GM18498 (cell line): ENCODE data around the gene LPP.

Experiments used
- ATAC-seq: cut with Tn5 transposase; IDR thresholded peaks from one replicate; pipeline ENCODE4 v1.9.1; 2021; ENCODE audit warnings: mild to moderate bottlenecking, moderate library complexity; ENCODE audit not compliant: unreplicated experiment

LPP gene

DNA sequence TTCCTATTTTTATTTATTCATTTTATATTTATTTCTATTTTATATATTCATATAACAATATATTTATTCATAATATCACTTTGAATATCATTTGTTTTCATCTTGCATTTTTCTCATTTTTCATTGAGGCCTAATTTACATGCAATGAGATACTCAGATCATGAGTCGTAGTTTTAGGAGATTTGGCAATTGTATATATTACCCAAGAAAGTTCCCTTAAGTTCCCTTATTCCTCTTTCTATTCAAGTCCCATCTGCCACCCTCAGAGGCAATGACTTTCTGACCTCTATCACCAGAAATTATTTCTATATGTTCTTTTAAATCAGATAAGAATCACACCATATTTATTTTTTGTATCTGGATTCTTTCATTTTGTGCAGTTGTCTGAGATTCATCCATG lies 688.7 kb downstream of the LPP start:
- ATAC-seq, result no peak

DNA sequence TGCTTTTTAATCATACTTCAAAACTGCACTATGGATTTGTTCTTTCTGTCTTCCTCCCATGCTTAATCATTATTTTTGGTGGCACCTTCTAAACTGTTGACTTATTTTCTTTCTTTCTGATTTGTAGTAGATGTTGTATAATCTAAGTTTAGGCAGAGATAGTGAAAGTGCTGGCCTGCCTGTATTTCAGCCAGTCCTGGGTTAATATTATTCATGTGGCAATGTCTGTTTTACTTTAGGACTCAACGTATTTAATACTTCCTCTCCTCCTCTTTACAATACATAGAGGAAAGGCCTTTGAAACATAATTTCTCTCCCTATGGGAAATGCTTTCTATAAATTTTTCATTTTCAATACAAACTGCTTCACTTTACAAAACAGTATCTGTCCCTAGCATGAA lies 690.1 kb downstream of the LPP start:
- no peak for ATAC-seq

DNA sequence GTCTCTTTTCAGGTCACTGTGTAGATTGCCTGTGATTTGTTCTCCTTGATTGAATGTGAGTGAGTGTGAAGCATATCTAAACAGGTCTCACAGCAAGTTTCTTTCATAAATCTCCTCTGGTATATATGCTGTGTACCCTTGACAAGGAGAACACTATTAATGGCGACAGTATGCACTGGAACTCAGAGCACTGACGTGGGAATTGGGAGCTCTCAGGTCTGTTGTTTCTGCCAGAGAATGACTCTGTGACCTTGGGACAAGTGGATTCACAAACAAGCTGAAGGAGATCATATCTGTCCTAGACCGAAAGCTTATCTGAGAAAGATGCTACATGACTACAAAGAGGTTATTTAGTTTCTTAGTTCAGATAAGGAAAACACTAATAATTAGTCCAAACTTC lies 691.6 kb downstream of the LPP start:
- no peak for ATAC-seq

DNA sequence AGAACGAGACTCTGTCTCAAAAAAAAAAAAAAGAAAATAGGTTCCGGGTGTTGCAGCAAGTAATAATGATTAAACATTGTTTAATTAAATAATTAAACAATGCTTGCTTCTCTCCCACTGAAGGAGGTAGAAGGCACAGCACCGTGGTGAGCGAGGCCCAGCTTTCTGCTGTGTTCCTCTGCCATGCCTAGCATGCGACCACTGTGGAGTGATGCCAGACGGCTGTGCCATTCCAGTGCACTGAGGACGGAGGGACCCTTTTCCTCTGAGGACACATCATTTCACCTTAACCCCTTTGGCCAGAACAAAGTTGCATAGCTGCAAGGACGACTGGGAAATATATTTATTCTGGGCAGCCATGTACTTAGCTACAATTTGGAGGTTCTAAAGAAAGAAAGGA lies 695.0 kb downstream of the LPP start:
- no peak for ATAC-seq

DNA sequence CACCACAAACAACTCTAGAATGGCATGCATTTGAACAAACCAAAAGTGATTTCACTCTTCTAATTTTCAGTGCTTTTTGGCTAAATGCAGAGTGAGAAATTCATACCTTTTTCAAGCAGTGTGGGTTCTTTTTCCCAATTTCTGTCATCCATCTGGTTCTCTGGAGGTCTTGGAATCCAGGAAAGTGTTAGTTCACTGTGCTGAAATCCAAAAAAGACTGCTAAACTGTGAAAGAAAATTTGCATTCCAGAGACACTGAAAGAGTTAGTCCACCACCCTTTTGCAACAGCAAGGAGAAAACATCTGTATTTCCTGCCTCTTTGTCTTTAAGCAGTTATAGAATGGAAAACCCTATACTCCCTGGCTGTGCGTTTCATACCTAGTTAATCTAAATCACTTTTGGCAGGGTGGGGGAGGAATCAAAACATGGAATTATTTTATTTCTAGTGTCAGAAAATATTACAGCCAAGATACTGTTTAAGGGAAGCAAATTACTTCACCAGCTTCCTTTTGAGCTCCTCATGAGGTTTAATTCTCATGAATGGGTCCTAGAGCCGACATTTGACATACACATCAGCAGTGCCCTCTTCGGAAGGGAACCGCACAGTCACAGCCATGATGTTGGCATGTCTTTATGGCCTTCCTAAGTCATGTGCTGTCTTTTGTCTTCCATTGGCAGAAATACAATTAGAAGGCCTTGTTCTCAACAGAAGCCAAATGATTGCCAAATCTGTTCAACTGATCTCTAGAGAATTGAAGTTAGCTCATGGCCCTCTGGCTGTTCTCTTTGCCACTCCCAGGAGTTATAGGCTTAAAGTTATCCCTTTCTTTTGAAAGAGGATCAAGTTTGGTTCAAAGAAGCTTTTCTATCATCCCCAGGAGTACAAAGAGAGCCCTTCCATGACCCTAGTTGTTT lies 700.2 kb downstream of the LPP start:
- ATAC-seq, result no peak

DNA sequence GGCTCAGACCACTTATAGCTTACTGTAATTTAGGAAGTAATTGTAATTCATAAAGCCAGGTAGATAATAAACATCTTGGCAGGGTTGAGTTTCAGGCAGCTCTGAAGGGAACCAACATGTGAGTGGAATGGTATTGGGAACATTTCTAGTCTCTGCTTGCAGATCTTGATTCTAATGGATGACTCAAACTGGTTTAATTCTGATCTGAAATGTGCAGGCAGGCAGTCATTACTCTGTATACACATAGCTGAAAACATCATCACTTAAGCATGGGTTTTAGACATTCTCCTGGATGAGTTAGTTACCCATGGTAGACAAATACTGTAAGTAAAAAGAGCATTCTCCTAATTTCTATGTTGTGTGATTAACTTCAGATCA lies 700.8 kb downstream of the LPP start:
- ATAC-seq, result no peak

DNA sequence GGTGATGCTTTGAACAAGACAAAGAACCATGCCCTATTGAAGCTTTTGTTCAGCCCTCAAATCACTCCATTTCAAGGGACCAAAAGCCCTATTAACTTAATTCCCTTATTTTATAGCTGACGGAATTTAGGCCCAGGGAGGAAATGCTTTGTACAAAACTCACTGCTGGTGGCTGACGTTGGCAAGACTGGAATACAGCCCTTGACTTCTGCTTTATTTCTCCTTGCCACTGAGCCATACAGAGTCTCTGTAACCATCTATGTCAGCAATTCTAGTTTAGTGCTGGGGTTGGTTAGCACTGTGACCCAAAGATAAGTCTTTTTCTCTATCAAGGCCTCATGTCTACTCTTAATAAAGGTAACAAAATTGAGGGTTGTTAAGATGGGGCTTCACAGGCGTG lies 701.7 kb downstream of the LPP start:
- no peak for ATAC-seq

DNA sequence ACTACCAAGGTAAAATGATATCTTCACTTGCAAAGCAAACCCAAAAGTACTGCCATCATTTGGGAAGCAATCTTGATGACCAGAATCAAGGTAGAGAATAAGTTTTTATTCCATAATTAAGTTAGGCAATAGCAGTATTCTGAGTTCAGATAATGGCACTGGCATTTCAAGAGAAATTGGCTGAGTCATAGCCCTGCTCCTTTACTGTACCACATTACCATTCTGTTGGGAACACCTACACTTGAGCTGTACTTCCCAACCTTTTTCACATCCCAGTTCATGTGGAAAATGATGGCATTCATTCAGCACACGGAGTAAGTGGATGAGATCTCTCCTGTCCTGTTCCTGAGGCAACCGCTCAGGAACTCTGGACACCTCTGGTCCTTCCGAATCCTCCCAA lies 706.2 kb downstream of the LPP start:
- no peak for ATAC-seq

DNA sequence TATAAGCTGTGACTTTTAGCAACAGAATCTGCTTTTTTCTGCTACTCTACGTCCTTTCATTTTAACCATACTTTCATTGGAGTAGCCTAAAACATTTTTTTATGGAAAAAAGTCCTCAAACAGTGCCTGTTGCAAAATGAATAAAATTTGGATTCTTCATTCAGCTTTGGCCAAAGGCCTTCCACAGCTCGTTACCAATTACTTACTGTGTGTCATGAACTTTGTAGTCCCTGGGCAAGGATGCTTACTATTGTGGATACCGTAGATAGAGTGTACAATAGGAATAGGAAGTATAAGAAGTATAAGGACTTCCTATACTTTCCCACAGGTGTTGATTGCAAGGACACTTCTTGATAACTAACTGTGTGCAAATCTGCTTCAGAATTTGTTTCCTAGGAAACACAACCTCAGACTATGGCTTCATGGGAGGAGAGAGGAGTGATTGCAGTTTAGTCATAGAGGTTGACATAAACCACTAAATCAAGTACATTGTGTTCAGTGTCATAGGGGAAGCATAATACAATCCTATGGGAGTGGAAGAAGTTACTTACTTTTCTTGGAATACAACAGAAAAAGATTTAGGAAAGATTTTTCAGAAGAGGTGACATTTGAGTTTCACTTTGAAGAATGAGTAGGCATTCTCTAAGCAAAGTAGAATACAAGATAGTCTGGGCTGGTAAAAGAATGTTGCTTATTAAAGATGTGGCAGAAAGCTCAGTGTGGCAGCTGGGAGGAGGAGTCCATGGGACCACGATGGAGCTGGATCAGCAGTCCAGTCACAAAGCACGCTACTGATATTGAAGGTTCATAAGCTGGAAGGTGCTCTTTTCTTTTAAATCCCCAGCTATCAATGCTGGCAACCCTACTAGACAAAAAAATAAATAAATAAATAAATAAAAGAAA lies 708.1 kb downstream of the LPP start:
- ATAC-seq, result no peak

DNA sequence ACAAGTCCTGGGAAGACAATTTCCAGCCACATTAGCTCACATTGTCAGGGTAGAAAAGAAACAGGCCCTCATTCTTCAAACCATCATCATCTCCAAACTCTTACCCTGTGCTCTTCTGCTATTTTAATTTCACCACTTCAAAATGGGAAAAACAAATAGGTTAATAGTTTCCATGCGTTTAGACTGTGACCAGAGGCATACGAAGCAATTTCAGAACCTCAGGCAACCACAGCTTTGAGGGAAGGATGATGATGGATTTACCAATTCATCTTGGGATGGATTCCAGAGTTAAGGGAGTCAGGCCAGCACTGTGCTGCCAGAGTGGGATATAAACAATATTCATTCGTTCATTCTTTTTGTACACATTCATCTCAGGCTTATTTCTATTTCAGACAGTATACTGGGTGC lies 710.0 kb downstream of the LPP start:
- no peak for ATAC-seq

DNA sequence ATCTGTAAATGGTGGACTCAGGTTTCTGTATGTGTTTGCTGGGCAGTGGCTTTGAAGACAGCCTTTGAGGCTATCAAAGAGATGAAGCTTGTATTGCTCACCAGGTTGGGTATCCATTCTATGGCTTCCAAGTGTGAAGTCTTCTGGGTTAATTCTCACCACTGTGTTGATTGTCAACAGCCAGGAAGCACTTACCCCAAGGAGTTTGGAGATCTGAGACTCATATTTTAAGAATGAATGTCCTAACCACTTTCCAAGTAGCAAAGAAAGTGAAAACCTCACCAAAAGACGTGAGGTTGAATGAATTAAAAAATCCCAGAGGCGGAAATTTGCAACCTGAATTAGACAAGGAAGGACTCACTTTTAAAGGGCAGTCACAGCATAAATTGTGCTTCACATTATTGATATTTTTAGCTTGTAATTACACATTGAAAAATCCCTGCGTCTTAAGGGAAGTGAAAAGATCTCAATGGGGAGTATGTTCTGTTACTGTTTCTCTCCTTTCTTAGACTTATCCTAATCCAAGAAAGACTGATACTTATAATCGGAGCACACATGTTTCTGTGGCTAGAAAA lies 713.8 kb downstream of the LPP start:
- ATAC-seq, result no peak

DNA sequence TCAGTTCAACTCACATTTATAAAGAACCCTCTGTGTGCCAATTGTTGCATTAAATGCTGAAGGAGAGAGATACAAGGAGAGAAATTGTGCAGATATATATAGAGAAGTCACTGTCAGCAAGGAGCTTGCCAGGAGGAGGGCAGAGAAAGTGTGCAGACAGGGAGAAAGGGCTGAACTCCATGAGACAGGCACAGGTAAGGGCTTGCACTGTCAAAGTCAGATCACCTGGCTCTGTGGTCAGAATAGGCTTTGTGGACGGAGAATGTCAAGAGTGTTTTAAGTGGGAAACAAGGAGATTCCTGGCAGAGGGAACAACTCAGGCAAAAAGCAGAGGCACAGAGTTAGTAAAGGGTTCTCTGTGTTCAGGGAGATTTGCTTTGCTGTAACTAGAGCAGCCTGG lies 714.8 kb downstream of the LPP start:
- no peak for ATAC-seq

DNA sequence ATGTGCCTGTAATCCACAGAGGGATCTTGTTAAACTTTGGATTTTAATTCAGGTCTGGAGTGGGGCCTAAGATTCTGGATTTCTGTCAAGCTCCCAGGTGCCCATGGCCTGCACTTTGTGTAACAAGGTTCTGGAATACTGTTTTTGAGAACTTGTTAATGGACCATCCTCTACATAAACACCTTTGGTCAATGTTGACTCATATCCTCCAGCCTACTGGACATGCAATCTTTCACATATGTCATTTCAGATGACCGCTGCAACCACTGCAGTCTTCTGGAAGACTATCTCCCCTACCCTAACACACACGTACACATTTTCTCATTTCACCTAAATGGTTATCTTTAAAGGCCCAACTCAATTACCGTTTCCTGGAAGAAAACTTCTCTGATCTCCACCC lies 715.7 kb downstream of the LPP start:
- ATAC-seq, result no peak

DNA sequence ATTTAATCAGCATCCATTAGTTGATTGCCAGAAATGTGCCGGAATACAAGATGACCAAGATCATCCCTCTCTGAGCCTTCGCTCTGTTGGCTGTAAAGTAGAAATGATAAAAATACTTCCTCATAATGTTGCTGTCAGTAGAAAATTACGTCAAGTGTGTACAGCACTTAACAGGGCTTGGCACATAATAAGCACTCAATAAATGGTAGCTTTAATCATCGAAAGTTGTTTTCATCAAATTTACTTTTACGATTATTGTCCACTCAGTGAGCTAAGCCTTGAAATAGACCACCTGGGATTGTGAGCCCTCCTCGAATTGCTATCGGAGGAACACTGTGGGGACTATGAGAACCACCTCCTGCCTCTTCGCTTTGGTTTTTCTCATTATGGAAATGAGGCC lies 716.5 kb downstream of the LPP start:
- ATAC-seq, result no peak

DNA sequence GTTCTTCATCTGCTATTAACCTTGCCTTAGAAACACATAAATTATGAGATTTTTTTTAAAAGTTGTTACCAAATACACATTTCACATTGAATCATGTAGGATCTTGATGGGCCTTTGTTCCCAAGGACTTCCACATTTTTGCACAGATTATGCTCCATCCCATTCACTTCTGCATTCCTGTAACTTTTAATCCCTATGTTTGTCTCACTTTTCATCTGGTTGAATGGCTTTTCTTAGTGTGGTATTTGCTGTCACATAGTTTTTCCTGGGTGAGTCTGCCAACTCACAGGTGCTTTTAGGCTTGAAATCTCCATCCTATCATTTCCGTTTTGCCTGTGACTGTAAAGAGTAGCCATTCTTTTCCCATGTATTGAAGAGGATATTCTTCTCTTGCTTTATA lies 720.6 kb downstream of the LPP start:
- ATAC-seq, result no peak

DNA sequence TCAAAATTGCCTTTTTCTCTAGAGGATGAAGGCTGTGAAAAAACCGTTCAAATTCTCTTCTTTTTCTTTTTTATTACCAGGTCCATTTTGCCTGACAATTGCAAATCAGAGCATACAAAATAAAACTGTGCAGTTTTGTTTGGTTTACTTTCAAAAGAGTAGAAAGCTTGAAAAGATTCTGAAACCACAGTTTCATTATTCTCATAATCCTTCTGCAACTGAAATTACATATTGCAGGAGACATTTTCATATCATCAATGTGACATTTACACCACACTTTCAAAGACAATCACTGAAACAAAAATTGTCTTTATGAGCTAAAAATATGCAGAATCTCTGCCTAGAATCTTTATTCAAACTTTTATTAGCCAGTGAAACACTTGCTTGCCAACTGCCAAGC lies 721.5 kb downstream of the LPP start:
- ATAC-seq, result no peak

DNA sequence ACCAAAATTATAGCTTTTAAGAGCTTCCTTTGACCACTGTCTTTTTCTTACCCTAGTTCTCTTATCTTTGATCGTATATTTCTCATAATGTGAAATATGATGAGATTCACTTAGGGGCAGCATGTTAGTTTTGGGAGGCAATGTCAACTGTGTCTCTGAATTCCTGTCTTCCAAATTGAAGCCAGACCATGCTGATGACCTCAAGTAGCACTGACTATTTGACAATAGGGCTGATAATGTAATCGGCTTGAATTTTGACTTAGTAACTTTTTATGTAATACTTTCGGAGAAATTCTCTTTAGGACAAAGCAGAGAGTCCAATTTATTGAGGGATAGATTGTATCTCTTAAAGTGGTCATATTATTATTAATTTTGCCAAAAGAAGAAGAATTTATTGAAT lies 722.4 kb downstream of the LPP start:
- ATAC-seq, result no peak

DNA sequence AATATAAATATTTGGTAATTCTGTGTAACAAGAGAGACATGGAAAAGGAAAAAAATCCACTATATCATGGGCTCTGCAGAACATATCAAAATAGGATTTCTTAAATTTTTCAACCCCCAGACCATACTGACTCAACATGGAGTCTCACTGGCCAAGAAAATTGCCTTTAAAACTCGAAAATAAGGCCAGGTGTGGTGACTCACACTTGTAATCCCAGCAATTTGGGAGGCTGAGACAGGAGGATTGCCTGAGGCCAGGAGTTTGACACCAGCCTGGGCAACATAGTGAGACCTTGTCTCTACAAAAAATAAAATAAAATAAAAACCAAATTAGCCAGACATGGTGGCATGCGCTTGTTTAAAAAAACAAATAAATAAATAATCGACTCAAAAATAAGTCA lies 723.4 kb downstream of the LPP start:
- ATAC-seq, result no peak

DNA sequence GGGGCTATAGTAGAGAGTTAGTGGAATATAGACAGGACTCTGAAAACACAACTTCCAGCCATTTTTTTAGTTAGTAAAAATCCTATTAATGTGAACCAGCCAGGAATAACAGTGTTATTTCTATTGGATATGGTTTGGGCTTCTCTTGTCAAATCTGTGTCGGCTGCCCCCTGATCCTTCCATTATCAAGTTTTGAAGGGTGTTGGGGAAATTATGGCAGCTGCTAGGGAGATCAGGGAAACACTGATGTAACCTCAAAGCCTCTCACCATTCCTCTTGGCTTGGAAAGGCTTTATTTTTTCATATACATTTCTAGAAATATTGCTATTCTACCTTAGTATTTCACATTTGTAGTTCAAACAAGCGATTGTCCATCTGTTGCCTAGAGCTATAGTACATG lies 724.1 kb downstream of the LPP start:
- no peak for ATAC-seq

DNA sequence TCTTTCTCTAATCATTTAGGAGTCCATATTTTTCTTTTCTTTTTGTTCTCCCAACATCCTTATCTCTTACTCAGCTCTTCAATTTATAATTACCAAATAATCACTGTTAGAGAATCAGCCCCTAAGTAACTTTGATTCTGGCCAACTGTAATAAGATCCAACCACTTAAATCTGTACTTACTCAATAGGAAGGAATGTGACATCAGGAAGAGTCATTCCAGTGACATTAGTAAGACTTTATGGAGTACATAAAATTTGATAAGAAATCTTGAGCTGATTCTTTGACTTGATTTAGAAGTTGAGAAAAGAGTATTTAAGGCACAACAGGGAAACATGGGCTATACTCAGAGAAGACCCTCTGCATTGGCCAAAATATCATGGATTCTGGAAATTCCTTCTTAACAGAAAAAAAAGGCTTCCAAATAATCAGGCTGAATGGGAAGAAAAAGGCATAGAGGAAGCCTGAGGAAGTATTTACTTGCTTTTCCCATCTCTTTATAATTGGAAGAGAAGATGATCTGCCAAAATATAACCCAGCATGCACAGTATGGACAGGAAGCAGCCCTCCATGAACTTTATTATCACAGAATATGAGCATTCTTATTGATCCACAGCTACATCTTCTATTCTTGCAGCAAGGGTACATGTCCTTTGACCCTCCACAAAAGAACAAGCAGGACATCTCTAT lies 728.1 kb downstream of the LPP start:
- no peak for ATAC-seq
